Endometrium (tissue), 2 donors: ENCODE measurements around the gene KIAA1549.
"Not testable (repeated sequence)": the region's sequence is repeated elsewhere in the genome, so short reads cannot be mapped to it uniquely, and the experiment has no call there.

Source experiments
- FAIRE-seq: peaks from 2 replicates; lab custom pipeline; 2012; peaks lifted over from hg19 to GRCh38; lab: Jason Lieb, UNC
- donor health status: control.
- donor health status: control.

The KIAA1549 gene

GRCh38 chr7:138852469-138852868 lies 128.7 kb downstream of the KIAA1549 start:
- no peak for FAIRE-seq

DNA sequence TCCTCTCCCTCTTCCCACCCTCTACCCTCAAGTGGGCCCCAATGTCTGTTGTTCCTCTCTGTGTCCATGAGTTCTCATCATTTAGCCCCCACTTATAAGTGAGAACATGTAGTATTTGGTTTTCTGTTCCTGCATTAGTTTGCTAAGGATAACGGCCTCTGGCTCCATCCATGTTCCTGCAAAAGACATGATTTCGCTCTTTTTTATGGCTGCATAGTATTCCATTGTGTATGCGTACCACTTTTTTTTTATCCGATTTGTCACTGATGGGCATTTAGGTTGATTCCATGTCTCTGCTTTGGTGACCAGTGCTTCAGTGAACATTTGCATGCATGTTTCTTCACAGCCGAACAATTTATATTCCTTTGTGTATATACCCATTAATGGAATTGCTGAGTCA lies 131.5 kb downstream of the KIAA1549 start:
- FAIRE-seq, result no peak

- FAIRE-seq, result no peak
Observed at GRCh38 chr7:138848056-138848980, 132.9 kb downstream of the KIAA1549 start.

- FAIRE-seq, result no peak
Observed at GRCh38 chr7:138845711-138846110, 135.5 kb downstream of the KIAA1549 start.

DNA sequence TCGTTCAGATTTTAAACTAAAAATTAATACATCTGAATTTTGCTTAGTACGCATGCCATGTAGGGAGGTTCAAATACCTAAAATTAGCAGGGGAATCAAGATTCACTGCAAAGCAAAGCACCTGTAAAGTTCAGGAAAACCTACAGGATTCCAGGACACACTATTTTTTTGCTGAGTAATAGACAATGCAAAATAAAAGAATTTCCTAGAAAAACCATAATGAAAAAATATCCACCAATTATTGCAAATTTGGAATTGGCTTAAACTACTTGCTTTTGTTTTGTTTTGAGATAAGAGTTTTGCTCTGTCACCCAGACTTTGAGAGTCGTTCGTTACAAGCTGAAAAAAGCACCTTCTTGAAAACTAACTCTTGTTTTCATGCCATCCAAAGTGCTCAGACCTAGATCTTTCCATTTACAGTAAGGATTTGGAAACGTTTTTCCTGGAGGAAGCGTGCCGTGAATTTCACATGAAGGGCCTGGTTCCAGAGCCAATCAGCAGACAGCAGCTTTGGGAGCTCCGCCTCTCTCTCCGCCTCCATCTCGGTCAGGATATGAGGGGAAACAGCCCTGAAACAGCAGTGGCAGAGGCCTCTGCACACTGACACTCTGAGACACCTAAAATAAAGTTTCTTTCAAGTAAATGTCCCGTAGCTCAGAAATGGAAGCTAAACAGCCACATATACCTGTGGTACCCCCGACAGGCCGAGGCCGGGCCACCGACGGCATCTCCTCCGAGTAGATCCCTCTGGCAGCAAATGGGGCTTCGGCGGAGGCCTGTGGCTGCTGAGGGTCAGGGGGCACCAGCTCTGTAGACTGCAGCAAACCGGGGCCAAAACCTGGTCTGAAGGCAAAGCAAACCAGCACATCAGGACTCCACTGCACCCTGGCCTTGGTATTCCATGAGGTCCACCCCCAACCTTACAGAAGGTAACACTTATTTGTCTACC lies 137.3 kb downstream of the KIAA1549 start:
- no peak for FAIRE-seq

DNA sequence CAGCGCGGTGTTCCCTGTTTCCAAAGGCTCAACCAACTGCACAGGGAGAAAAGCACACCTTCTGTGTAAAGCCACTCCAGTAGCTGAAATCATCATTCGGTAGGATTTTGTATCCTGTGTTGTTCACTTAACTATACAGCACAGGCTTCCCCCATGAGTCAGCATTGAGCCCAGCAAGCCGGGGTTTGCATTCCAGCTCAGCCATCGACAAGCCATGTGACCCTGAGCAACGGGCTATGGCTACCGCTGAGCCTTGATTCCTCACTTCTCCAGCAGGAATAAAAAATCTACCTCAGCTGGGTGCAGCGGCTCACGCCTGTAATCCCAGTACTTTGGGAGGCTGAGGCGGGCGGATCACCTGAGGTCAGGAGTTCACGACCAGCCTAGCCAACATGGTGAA lies 139.1 kb downstream of the KIAA1549 start:
- no peak for FAIRE-seq

DNA sequence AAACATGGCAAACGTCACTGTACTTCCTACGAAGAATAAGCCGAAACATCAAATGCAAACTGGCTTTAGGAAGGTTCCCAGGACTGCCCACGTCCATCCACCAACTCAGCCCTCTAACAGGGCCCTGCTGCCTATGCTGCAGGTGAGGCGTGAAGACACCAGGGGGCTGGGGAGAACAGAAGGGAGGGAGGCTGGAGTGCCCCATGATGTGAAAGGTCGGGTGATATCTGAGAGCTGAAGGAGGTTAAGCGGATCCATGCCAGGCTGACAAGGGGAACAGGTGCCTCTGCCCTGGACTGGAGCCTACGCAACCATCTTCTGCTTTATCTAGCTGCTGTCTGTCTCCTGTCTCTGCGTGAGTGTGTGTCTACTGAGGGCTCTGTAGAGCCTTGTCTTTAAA lies 143.0 kb downstream of the KIAA1549 start:
- FAIRE-seq, result no peak

DNA sequence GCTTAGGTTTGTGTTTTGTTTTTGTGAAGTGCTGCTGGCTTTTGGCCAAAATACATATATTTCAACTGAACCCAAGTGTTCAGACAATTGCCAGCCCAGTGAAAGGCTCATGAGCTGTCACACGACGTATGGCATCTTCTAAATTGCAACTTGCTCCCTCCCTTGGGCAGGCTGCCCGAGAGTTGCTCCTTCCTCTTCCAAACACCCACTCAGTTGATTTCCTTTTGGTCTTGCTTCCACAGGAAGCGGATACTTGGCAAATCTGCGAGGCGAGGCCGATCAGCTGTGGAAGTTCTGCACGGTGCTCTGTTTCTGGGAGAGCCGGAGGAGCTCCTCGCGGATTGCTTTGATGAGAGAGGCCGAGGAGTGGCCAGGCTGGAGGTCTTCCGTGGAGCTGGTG lies 143.6 kb downstream of the KIAA1549 start:
- FAIRE-seq, result no peak

DNA sequence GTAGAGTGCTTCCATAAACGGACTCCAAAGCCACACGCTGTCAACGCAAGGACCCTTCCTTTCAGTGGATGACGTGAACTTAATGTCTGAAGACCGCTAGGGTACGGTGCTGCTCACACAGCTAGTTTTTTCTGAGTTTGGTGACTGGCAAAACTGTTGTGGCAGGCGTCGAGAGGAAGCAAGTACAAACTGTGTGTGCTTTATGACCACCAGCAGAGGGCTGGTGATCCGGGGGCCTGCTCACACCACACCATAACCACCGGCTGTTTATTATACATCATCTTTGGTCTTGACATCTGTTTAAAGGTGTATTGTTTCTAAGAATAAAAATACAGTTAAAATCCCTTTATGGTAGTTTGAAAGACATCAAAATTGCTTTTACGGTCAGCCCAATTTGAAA lies 146.1 kb downstream of the KIAA1549 start:
- no peak for FAIRE-seq

DNA sequence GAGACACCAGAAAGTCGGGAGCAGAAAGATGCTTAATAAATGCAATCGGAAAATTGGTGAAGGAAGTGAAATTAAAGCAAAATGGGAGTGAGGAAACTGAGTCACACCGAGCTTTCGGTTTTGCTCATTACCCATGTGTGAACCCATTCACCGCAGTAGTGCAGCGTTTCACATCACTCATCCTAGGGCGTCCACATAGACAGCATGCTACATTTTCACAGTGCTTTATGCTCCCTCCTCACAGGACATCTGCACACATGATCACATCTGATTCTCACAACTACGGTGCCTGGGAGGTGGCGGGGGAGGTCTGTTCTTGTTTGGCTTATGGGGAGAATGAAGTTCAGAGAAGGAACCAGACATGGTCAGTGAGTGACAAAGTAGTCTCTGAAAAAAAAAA lies 146.6 kb downstream of the KIAA1549 start:
- FAIRE-seq, result no peak

GRCh38 chr7:138833596-138833995 lies 147.6 kb downstream of the KIAA1549 start:
- FAIRE-seq, result no peak

DNA sequence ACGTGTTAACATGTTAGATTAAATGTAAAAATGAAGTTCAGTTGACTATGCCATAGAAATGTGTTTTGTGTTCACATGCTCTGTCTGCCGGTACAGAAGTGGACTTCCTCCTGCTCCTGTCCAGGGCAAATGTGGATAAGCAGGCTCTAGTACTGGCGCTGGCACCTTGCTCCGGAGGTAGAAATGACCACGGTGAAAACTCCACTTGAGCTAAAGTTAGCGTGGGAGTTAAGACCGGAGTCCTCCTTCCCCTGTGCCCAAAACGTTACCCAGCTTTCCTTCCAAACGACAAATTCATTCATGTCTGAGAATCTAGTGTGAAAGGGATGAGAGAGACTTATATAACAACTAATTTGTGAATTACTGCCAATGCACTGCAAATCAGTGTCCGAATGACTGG lies 148.2 kb downstream of the KIAA1549 start:
- FAIRE-seq, result no peak

GRCh38 chr7:138829335-138829734 lies 151.9 kb downstream of the KIAA1549 start:
- FAIRE-seq, result no peak

GRCh38 chr7:138828302-138828701 lies 152.9 kb downstream of the KIAA1549 start:
- FAIRE-seq, result no peak

GRCh38 chr7:138825049-138825721 lies 156.0 kb downstream of the KIAA1549 start:
- FAIRE-seq, result no peak

GRCh38 chr7:138822867-138823535 lies 158.2 kb downstream of the KIAA1549 start:
- FAIRE-seq, result no peak

DNA sequence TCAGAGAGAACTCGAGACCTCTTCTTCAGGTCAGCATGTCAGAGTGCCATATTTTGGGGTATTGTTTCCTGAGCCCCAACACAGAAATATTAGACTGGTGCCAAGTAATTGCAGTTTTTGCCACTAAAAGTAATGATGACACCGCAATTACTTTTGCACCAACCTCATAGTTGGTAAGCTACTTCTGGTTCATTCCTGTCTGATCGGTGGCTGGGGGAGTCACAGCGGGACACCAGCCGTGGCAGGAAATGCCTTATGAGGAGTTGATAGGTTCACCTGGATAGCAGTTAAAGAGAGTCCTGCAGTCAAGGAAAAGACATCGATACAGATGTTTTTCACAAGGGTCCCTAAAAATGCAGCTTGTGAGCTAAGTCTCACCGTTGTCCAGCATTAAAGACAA lies 159.3 kb downstream of the KIAA1549 start:
- FAIRE-seq, result no peak

GRCh38 chr7:138819625-138820024 lies 161.6 kb downstream of the KIAA1549 start:
- FAIRE-seq, result no peak

GRCh38 chr7:138816650-138817049 lies 164.5 kb downstream of the KIAA1549 start:
- no peak for FAIRE-seq

DNA sequence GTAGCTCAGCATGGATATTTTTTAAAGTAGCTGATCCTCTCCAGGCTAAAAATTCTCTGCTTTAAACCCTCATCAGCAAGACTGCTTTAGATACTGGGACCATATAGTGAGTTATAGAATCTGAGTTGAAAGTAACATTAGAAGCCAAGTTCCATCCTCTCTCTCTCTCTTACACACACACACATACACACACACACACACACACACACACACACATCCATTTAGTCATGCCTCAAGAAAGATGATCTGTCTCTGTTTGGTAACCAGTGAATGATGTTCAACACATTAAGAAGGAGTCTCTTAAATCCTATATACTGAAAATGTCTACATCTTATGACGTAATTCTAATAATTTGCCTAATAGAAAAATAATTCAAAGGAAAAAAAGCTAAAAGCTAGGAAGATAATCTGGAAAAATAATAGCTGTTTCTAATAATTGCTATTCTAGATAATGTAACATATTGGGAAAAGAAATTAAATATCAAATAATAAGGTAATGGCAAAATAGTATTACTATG lies 166.3 kb downstream of the KIAA1549 start:
- no peak for FAIRE-seq

DNA sequence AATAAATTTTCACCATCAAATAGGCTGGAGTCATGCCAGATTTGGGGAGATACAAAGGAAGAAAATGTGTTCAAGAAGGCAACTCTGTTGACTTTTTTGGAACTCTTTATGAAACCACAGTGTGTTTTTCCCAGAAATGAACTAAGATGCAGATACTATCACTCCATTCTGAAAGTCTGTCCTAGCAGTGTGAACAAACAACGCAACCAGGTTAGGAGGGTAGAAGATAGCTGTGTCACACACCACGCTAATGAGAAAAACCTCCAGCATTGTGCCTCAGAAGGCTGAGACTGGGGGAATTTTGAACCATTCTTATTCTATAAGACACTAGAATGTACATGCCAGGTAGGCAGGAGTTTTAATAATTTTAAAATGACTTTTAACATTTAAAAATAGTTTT lies 167.2 kb downstream of the KIAA1549 start:
- no peak for FAIRE-seq

DNA sequence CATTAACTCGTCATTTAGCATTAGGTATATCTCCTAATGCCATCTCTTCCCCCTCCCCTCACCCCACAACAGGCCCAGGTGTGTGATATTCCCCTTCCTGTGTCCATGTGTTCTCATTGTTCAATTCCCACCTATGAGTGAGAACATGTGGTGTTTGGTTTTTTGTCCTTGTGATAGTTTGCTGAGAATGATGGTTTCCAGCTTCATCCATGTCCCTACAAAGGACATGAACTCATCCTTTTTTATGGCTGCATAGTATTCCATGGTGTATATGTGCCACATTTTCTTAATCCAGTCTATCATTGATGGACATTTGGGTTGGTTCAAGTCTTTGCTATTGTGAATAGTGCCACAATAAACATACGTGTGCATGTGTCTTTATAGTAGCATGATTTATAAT lies 169.9 kb downstream of the KIAA1549 start:
- FAIRE-seq, result not testable (repeated sequence)
